Neural cell (in vitro differentiated cells): ENCODE data around the gene RAB27B.

Experiments
- POLR2AphosphoS5 ChIP-seq: IDR thresholded peaks from 2 replicates; pipeline ENCODE4 v1.6.1; 2012
- TF ChIP-seq, protein P1 (sequence below): fragments of 450-650 bp; IDR thresholded peaks from 2 replicates; pipeline ENCODE4 v1.5.1; 2014; ENCODE audit warnings: antibody characterized with exemption, mild to moderate bottlenecking, moderate library complexity; ENCODE audit not compliant: poor library complexity, severe bottlenecking

DNA sequence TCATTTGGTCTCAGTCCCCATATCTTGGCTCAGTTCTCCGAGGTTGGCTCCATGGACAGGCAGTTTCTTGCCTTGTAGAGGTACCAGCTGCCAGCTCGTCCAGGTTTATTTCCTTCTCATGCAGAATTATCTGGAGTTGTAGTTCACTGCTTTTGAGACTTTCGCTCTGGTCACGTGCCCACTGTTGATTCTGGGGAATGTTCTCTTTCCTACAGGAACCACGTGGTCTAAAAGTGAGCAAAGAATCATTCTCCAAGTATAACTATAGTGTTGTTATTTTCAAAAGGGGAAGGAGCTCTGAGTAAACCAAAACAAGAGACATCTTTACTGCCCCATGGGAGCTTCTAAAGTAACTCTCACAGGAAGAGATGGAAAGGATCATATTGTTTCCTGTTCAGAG, 41.2 kb upstream of the RAB27B start:
- TF ChIP-seq, protein P1, sequence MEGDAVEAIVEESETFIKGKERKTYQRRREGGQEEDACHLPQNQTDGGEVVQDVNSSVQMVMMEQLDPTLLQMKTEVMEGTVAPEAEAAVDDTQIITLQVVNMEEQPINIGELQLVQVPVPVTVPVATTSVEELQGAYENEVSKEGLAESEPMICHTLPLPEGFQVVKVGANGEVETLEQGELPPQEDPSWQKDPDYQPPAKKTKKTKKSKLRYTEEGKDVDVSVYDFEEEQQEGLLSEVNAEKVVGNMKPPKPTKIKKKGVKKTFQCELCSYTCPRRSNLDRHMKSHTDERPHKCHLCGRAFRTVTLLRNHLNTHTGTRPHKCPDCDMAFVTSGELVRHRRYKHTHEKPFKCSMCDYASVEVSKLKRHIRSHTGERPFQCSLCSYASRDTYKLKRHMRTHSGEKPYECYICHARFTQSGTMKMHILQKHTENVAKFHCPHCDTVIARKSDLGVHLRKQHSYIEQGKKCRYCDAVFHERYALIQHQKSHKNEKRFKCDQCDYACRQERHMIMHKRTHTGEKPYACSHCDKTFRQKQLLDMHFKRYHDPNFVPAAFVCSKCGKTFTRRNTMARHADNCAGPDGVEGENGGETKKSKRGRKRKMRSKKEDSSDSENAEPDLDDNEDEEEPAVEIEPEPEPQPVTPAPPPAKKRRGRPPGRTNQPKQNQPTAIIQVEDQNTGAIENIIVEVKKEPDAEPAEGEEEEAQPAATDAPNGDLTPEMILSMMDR, result no peak
- TF ChIP-seq POLR2AphosphoS5, result no peak
